Activated CD8-positive, alpha-beta memory T cell treated with anti-CD3 and anti-CD28 coated beads, Interleukin-2, amount 50 U/mL, for 1 hour (primary cell): Measurements from ENCODE around the gene SLCO2A1.

ENCODE experiments used
- DNase-seq: peaks from one replicate; pipeline ENCODE4 v3.0.0-alpha.2; 2020; ENCODE audit errors: extremely low read depth

SLCO2A1 gene

DNA sequence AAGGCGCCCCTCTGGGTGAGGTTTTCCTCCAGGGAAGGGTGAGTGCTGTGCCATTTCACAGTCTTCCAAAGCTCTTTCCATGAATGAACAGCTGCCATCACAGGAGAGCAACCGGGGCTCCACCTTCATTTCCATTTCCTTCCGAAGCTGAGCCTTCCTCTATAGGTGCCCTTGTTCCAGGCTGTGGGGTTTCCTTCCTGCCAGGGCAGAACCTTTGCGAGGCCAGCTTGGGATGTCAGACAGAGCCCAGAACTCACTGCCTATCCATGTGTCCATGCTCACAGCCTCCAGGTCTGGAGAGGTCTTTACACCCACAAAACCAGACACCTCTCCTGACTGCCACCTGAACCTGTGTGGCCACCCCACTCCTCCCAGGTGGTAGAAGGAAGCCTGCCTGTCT lies 49.2 kb downstream of the SLCO2A1 start:
- no peak for DNase-seq

DNA sequence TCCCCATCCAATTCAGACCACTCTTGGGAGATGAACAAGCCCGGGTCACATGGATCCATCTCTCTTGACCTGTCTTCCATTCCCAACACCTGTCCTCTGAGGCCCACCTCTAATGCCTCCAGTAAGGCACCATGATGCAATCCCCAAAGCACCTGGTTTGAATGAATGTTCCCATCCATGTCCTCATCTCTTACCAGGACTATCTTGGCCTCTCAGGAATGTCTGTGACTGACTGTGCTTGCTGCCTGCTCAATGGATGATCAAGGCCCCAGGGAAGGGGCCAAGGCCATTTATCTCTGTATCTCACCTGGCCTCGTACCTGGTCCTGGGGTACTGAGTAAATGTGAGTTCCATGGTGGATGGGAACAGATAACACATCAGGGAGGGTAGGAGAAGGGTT lies 49.7 kb downstream of the SLCO2A1 start:
- DNase-seq = no peak

DNA sequence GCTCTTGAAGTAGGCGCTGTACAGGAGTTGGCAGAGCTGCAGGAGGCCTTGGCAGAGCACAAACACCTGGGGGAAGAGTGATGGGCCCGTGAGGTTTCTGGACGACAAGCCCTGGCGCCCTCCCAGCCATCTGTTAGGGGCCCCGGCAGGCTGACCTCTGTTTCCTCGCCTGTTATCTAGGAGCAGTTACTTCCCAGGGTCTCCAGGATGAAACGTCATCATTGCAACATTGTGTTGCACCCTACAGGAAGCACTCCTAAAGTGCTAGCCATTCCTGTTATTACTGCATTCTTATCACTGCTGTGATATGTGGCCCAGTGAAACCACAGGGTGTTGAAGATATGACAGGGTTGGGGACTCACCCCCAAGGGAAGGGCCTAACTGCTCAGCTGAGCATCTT lies 50.2 kb downstream of the SLCO2A1 start:
- no peak for DNase-seq

DNA sequence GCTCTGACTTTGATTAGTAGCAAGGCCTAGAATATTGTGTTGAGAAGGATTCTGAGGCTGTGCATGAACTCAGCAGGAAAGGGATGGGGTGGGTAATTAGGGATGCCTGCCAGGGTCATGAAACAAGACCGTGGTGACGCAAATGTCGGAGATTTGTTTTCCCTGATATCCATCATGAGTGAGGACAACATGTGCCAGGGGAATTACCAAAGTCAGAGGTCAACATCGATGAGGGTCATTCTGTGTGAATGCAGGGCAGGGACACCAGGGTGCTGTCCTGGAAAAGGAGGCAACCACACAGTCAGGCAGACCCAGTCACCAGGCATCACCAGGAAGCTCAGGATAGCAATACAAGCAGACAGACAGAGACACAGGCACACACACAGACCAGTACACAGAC lies 52.2 kb downstream of the SLCO2A1 start:
- no peak for DNase-seq

DNA sequence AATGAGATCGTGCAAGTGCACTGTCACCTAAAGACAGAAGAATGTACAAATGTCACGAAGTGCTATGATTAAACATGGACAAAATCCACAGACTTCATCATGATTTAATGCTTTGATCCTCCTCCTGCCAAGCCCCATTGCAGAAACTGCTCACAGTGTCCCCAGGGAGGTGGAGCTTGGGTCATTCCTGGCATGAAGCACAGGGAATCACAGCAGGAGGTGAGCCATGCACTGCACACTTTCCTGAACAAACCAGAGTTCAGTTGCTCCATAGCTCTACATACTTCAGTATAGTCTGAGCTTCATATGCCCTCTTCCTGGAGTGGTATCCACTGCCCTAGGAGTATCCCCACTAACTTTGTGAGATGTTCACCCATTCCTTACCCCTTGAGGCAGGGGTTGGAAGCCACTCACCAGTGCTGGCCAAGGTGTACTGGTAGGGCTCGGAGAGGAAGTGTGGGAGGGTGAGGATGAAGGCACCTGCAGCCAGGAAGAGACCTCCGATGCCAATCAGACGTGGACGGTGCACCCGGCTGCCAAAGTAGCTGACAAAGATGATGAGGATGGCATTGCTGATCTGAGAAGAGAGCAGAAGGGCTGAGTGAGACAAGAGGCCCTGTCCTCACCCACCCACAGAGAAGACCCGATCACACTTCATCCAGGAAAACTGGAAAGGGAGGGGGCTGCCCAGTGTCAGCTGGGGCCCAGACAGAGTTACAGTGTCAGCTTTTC lies 56.3 kb downstream of the SLCO2A1 start:
- no peak for DNase-seq

DNA sequence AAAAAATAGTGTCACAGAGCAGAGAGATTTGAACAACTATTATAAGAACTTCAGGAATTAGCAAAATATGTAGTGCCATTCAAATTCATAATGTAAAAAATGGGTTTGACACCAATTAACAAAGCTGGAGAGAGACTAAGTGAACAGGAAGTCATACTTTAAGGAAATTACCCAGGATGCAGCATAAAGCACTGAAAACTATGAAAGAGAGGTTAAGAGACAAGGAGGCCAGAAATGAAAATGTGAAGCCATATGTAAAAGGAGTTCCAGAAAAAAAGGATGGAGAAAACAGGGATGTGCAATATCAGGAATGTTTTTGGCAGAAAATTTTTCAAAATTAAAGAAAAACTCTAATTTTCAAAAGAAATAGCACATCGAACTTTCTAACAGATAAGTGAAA lies 57.6 kb downstream of the SLCO2A1 start:
- DNase-seq = no peak

DNA sequence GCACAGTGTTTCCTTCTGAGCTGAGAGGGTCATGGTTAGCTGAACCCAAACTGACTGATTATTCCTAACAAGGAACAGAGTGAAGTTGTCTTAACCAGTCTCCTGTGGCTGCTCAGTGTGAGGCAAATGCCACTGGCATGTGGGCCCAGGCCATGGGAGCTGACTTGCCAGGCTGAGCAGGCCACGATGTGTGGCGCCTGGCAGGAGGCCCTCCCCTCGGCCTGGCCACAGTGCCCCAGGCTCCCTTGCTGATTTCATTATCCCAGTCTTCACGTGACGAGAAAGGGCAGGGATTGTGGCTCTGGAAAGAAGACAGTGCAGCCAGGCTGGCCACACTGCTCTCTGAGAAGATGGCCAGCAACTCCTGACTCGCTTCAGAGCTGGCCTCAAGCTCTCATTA lies 58.8 kb downstream of the SLCO2A1 start:
- DNase-seq = no peak

DNA sequence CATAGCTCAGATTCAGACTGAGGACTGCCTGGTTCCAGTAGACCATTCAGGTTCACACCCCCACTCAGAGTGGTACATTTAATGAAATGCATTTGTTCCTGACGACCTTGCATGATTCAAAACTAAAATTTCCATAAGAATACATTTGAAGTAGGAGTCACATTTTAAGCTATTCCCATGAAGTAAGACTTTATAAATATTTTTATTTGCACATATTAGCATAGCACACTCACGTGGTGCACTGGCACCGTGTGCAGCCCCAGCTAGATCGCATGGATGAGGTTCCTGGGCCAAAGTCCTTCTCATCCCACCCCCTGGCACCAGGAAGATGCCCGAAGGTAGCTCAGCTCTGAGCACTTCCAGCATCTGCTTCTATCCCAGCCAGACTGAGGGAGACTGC lies 59.4 kb downstream of the SLCO2A1 start:
- DNase-seq = no peak

DNA sequence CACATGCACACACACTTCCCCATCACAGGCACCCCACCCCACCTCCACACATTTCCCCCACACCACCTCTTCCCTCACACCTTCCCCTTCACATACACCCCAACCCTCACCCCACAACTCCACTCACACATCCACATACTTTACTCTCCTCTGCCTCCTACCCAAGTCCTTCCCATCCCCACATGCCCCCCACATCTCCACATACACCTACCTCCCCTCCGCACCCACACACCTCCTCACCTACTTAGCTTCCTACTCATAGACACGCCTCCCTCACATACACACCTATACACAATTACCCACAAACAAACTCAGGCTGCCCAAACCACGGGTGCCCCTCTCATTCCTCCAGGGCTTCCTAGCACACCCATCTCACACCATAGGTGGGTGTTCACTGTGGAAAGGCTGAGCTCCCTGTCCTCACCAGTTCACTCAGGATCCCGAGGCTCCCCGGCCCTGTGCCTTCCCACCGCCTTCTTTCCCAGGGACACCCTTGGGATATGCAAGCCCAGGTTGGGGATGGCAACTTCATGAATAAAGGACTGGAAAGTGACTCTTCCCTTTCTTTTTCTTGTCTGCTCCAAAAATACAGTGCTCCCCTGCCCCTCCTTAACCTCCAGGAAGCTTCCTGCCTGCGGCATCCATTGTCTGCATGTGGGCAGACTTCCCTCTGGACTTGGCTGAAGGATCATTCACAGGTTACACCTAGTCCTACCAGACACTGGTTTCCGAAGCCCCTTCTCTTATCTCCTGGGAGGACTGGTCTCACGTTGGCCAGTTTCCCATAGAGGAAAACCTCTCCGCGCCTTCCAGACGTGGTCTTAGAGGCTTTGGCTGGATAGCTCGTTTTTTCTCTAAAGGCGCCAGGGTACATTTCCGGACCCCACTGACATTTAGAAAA lies 61.5 kb downstream of the SLCO2A1 start:
- no peak for DNase-seq

DNA sequence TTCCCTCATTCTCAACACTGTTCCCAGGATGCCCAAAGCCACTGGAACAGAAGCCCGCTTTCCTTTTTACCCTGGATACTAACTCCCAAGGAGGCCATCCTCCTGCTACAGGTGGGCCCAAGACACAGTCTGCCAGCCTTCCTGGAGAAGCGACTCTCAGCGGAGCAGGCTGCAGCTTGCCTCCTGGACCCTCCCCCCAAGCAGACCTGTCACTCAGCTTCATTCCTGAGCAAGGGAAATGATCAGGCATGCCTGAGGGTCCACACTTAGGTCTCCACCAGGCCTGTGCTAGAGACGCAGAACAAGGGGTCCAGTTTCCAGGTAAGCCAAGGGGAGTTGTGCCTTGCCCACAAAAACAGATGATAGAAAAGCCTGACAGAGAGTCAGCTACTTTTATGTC lies 62.8 kb downstream of the SLCO2A1 start:
- DNase-seq = no peak

DNA sequence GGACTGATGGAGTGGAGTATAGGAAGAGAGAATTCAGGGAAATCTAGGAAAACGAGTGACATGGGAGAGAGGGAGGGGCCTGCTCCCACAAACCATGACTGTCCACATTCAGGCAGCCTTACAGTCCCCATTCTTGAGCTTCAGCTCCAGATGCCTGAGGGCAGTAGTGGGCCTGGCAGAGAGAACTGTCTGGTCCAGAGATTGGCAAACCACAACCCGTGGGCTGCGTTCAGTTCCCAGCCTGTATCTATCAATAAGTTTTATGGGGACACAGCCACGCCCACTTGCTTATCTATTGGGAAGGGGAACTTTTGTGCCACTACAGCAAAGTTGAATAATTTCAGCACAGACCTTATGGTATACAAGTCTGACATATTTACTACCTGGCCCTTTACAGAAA lies 63.8 kb downstream of the SLCO2A1 start:
- DNase-seq = no peak

DNA sequence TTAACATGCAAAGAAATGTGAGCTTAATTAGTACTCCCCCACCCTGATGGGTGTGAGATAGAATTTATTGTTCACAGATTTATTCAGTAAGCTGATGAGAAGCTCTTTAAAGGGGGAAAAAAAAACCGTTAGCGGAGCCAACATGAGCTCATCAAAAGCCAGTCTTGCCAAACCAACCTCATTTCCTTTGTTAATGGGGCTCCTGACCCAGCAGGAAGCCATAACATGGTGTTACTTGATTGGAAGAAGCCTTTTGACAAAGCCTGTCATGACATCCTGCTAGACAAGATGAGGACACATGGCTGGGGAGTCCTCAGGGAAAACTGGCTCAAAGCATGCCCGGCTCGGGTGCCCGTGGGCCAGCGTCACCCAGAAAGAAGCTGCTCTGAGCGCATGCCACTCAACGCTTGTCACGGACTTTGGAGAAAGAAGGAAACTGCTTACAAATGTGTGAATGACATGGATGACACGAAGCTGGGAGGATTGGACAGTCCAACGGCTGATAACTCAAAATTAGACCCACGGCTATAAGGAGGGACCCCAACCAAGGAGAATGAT lies 64.6 kb downstream of the SLCO2A1 start:
- no peak for DNase-seq

DNA sequence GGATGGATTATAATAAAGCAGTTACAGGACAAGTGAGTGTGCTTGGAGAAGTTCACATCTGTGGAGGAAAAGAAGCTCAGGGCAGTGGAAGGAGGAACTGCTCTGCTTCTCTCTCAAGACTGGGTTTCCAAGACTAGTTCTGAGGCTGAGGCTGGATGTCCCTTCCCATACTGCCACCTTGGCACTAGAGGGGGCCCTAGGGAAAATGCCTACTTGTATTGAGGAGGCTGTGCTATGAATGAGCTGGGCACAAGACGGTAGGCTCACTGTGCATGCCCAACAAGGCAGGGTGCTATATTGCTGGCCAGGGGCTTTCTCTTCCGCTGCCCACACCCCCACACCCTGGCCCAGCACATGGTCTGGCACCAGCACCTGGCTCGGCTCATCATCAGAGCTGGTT lies 65.2 kb downstream of the SLCO2A1 start:
- DNase-seq = no peak

DNA sequence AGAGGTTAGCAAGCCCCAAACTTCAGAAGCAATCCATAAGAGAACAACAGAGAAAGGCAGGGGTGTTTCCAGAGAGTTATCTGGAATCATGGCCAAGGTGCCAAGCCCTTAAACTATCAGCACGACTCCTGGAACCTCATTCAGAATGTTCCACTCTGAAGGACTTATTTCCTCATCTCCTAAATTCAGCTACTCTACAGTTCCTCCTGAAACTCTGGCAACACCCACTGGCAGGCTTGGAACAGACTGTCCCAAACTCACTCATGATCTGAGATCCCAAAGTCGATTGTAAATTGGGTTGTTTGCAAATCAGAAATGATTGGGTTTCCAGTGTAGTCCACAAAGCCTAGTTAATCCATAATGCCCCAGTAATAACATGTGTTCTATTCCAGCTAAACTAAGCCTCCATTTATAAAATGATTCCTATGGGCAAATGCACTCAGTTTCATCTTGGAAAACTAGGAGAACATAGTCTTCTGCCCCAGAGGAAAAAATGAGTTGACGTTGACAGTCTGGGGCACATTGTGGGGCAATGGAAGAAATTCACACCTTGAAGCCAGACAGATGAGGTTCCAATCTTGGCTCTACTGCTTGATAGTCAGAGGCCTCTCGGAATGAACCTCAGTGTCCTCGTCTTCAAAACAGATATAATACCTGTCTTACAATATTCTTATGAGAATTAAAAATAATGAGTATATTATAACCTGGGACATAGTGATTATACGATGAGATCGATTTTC lies 65.9 kb downstream of the SLCO2A1 start:
- no peak for DNase-seq

DNA sequence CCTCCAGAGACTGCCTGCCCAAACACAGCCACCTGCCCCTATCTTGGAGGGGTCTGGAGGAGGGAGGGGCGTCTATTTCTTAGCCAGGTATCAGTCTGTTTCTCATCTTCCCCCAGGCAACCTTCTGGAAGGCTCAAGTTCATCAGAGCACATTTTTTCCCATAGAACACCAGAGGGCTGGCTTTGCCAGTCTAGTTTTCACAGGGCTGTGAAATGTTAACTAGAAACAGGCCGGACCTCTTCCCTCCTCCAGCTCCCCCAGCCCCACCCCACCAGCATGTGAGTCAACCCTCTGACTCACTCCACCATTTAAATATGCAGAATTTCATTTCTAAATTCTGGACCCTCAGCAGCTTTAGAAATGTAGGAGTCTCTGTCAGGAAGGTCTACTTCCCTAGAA lies 66.9 kb downstream of the SLCO2A1 start:
- DNase-seq = no peak

DNA sequence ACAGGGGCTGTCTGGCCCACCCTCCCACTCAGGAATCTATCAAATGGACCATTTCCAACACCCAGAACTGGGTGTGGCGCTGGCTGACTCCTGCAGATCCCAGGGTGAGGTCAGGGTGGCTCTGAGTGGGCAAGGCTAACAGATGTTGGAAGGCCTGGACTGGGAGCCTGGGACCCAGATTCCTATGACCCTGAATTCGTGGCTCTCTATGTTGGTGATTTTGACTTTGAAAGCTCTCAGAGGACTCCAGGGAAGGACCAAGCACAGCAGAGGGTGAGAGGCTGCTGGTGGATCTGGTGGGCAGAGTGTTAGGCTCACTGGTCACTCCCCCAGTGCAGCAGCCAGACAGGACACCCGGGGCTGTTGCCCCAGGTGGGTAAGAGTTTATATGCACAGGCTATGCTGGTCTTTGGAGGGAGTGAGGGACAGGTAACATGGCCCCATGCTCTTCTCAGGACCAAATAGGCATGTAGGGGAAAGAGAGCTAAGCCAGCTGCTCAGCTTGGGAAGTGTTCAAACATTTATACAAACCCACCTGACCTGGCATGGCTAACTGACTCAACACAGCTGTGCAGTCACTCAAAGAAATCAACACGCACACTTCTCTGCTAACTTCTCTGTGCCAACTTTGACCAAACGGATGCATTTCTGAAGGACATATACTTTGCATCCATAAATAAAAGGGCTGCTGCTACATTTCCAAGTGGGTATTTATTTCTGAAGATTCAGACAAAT lies 71.5 kb downstream of the SLCO2A1 start:
- no peak for DNase-seq

DNA sequence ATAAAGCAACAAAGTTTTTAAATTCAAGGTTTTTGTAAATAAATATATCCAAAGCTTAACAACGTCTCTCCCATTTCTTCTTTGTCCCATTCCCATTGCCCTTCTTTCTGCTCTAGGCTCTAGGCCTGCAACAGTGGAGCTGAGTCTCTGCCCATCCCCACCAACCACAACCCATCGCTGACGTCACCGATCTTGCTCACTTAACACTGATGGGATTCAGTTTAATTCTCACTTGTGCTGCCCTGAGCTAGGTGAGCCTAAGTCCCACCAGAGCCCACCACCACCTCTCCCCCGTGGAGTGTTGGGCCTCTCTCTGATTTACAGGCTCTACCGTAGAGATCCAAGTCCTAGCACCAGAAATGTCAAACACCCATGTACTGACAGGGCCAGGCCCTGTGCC lies 72.7 kb downstream of the SLCO2A1 start:
- DNase-seq = no peak

DNA sequence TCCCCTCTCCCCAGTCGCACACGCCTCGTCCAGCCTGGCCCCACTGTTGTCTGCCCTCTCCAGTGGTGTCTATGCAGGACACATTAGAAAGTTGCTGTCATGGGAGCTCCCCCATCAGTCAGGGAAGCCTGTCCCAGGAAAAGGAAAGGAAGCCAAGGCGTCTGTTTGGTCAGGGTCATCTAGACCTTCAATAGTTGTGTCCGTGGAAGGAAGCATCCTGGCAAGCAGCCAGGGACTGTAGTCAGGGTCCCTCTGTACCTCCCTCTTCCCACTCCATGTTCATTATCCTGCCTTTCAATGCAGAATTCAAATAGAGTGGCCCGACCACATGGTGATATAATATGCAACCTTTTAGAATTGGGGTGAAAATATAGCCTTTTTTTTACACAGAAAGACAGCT lies 73.4 kb downstream of the SLCO2A1 start:
- DNase-seq = no peak

DNA sequence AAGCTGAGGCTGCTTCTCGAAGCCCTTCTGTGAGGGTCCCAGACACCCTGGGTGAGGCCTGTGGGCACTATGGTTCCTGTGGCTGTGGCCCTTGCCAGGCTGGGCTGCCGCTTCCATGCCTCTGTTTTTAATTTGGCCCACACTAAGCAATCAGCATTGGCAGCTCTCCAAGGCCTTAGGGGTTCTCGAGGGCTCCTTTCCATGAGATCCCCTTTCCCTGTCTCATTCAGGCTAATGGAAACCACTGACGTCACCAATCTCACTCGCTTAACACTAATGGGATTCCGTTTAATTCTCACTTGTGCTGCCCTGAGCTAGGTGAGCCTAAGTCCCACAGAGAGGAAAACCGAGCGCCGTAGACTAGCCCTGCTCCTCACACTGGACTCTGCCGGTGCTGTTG lies 73.8 kb downstream of the SLCO2A1 start:
- no peak for DNase-seq

DNA sequence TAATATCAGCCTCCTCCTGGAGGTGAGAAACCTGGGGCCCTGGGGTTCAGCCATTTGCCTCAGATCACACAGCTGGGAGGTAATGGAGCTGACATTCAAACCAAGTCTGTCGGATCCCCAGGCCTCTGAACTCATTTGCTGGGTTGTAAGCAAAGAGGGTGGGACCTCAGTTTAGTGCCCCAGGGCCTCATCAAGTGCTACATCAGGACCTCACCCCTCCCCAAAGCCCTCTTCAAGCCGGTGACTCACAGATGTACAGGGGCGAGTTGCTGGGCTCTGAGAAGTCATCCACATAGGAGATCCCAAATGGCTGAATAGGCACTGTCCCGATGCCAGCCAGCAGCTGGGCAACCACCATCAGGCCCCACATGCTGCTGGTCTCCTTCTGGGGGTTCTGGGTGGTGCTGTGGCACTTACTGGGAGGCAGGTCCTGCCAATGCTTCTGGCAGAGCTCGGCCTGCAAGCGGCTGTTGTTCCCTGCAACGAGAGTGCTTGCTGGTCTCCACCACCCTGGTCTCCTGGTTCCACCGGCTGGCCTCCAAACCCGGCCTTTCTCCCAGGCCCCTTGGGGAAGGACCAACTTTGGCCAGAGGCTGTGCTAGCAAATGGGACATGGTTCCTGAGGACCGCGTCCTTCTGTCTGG lies 74.9 kb downstream of the SLCO2A1 start:
- DNase-seq = no peak

DNA sequence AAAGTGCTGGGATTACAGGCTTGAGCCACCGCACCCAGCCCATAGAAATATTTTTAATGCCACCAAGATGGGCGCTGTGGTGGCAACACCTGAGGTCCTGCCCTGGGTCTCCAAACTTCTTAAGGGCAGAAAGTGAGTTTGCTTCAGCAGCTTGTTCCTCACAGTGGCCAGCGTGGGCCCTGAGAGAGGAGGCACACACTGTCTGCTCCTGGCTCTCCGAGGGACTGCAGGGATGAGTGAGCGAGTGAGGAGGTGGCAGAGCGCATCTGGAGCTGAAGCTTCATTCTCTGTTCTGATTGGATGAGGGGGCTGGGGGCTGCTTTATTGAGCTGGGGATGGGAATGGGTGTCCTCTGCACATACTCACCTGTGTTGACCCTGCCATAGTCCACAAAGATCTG lies 76.4 kb downstream of the SLCO2A1 start:
- DNase-seq = no peak
